DMS79 (cell line): Measurements from ENCODE around the gene C9orf85.

Experiments
- DNase-seq: peaks from one replicate; lab custom pipeline; 2025; lab: John Stamatoyannopoulos, UW

C9orf85 gene

DNA sequence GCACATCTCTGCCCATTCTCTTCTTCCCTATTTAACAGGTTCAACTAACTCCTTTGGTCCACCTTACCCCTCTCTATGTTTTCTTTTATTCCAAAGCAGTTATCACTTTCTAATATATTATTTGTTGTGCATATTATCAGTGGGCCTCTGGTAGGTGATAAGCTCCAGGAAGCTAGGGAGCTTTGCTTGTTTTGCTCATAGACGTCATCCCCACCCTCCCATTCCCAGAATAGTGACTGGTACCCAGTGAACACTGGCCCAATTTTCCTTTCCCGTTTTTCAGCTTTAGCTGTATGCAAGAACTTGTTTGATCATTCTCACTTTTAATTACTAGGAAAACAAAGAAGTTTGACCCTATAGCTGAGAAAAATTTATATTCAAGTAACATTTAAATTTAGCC is 7.4 kb upstream of the C9orf85 start:
- DNase-seq, result no peak

DNA sequence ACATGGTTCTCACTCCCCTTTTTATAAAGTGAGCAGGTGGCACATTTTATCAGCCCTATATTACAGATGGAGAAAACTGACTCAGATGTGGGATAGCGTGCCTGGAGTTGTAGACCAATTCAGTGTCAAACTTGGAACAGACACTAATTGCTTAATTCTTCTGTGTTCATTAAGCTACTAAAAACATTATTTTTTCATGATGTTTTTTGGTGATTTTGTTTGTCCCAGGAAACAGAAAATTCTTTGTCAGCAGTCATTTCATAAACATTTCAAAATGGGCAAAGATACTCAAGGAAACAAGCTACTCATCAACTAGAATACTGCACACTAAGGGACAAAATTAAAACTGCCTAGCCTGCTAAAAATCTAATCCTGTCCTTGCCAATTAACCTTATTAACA is 2.6 kb upstream of the C9orf85 start:
- DNase-seq, result no peak

DNA sequence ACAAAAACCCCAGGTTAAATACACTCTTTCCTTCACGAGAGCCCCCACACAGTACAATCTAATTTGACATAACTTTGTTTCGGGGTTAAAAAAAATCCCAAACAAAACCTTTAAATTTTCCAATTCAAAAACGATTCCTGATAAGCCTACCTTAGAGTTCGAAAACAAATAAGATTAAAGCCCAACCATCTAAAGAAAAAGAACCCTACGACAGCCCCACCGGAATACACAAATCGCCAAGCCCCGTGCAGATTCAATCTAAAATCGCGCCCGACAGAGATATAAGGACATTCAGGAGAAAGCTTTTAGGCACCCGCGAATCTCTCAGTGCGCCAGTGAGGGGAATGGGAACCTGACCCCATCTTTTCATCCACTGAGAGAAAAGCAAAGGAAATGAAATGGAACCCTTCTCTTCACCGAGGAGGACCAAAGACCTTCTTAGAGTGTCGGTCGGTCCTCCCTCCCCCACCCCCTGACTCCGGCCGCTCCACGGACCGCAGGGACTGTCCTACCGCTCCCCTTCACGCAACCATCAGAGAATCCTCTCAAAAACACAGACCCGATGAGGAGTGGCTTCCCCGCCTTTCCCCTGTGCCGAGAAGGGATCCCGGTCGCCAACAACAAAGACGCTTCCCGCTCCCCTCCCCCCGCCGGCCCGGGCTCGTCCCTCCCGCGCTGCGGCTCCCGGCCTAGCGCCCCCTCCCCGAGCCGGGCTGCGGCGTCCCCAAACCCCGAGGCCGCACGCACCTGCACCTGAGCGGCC is 1.4 kb upstream of the C9orf85 start:
- DNase-seq, result no peak

GRCh38 chr9:71910650-71911060 is 784 bp upstream of the C9orf85 start:
- no peak for DNase-seq

- DNase-seq, result no peak
Observed at GRCh38 chr9:71911908-71912335, 483 bp downstream of the C9orf85 start.

DNA sequence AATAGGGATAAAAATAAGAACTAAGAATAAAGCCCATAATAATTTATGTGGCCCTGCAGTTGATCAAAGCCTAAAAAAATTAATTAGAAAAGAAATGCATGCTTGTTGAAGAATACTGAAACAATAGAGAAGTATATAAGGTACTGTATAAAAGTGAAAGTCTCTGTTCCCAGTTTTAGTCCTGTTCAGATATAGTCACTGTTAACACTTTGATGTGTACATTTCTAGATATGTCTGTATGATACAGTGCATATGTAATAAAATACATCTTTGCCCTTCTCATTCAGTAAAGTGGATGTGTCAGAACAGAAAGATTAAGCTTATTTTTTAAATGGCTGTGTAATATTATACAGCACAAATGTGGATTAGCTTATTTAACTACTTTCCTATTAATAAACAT is 4.1 kb downstream of the C9orf85 start:
- no peak for DNase-seq

DNA sequence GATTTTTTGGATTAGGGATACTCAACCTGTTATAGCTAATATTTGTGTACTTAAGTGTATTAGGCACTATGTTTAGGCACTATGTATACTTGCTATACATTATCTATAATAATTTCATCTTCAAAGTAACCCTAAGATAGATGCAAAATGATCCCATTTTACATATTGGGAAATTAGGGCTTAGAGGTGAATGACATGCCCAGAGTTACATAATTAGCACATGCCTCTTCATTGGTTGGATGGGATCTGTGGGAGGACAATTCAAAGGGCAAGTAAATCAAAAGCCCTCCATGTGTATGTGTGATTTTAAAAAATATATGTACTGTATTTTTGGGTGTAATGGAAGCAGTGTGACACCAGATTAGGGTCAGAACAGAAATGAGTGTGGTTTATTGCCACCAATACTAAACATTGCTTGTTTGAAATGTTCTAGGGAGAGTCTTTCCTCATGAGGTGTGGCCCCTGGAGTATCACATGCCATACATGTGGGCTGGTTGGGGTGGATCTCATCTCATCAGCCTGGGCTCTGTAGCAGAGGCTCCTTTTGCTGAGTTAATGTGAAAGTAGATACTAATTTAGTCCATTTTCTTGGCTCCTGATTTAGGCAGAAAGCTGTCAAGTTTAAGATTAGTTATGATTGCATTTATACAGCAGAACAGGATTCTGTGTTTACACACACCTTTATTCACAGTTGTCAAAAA is 5.5 kb downstream of the C9orf85 start:
- DNase-seq, result no peak

DNA sequence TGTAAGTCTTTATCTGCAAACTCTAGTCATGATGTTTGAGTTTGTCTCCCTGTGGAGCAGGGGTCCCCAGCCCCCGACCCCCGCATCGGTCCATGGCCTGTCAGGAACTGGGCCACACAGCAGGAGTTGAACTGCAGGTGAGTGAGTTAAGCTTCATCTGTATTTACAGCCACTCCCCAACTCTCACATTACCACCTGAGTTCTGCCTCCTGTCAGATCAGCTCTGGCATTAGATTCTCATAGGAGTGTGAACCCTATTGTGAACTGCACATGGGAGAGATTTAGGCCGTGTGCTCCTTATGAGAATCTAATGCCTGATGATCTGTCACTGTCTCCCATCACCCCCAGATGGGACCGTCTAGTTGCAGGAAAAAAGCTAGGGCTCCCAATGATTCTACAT is 7.0 kb downstream of the C9orf85 start:
- DNase-seq, result no peak

GRCh38 chr9:71920456-71921189 is 9.2 kb downstream of the C9orf85 start:
- DNase-seq, result no peak

DNA sequence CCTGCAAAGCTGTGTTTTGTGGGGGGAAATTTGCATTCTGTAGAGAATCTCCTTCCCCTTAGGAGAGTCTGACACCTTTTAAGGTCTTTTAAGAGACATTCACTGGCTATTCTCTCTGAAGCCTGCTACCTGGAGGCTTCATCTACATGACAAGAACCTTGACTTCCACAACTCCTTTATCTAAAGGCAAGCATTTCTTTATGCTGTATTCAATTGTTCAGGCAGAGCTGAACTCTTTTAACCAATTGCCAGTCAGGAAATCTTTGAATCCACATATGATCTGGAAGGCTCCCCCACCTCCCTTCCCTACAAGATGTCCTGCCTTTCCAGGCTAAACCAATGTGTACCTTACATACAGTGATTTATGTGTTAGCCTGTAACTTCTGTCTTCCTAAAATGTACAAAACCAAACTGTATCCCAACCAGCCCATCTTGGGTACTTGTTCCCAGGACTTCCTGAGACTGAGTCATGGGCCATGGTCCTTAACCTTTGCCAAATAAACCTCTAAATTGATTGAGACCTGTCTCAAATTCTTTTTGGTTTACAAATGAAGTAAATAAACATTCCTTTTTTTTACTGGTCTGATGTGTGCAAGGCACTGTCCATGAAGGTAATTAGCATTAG is 9.9 kb downstream of the C9orf85 start:
- no peak for DNase-seq

- no peak for DNase-seq
Observed at GRCh38 chr9:71924576-71924975, 13.1 kb downstream of the C9orf85 start.

DNA sequence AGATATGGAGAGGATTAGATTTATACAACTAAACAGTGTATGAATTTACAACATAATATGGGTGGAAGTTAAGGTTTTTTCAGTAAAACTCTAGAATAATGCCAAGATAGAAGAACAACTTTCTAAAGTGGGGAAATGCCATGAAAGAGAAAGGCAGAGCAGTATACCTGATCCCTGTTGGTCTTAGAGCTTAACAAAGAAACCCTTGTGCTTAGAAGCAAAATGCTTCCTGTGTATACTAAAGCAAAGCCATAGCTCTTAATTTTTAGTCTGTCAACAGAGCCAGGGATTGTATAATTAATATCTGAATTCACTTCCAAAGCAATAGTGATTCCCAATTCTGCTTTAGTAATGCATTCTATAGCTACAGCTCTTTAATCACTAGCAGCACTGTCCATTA is 14.4 kb downstream of the C9orf85 start:
- DNase-seq, result no peak

- DNase-seq, result no peak
Observed at GRCh38 chr9:71928376-71928775, 16.9 kb downstream of the C9orf85 start.

DNA sequence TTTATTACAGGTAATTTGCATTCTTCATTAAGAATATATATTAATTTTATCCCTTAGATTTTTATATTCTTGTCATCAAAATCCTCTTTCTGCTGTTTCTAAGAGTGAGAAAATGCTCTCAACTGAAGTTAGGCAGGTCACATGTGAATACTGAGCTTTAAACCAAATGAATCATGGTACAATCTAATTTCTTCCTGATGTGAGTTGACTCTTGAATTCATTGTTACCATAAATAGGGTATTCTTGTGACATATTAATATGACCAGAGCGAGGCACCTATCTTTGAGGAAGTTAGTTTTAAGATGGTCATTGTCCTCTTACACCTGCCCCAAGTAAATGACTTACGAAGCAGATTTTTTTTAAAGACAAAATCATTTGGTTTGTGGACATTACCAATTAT is 17.4 kb downstream of the C9orf85 start:
- no peak for DNase-seq

- no peak for DNase-seq
Observed at GRCh38 chr9:71929223-71929622, 17.8 kb downstream of the C9orf85 start.

DNA sequence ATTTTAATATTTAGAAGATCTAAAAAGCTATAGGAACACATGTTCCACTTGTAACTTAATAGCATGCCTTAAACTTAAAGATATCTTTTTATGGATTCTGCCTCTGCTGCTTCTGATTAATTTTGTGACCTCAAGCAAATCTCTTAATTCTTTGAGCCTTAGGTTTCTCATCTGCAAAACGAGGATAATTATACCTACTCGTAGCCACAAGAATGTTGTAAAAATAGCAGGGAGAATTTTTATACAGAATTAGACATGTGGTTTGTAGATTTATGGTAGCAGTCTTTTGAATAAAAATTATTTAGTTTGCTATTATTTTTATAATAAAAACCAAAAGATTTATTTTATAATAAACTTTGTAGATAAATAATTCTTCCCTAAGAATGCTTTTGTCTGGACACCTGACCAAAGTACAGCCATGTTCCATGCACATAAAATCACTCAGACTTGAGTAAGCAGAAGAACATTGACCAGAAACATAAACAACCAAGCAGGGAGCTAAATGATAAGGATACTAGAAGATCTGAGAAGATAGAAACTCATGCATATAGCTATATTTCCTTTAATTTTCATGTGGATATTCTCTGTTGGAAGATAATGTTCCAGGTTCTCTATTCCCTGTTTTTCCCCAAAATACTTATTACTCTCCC is 18.5 kb downstream of the C9orf85 start:
- no peak for DNase-seq

- no peak for DNase-seq
Observed at GRCh38 chr9:71931166-71931565, 19.7 kb downstream of the C9orf85 start.

DNA sequence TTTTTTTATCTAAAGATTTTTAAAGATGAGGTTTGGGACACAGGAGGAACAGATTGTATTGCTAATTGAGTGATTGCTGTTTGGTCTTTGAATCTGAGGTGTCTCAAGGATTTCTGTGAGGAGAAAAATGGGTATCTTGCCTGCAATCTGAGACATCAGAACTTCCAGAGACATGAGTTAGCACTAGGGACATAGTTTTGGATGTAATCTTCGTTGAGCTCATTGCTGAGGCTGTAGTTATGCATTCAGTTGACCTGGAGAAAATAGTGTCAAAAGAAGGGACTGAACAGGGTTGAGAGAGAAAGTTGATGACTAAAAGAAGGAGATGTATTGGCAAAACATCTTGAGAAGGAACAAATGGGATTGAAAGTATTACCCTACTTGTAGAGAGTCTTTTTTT is 24.6 kb downstream of the C9orf85 start:
- no peak for DNase-seq

GRCh38 chr9:71937070-71937625 is 25.7 kb downstream of the C9orf85 start:
- no peak for DNase-seq

DNA sequence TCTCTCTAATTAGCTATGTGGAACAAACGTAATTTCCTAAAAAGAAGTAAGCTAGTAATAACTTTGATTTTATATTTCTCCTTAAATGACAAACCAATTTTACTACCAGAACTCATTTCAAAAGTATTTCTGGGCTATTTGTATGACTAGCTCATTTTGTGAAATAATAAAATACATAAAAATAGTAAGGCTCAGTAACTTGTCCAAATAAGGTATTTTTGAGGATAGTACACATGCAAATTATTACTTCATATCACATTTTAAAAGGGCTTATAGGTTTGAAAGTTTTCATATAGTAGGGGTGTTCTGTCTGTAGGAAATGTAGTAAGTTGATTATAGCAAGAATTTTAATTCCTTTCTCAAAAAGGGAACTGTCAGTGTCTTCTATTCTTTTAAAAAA is 26.5 kb downstream of the C9orf85 start:
- DNase-seq, result no peak

GRCh38 chr9:71941060-71941568 is 29.7 kb downstream of the C9orf85 start:
- no peak for DNase-seq
